ENCODE results near the gene ZFP69B.

The ZFP69B gene

GRCh38 chr1:40462956-40463590 lies 12.8 kb downstream of the ZFP69B start:
- no peak overlapping the region for H3K4me3 ChIP-seq (replicated peaks; ENCODE audit: low read depth, low read length)
- peak; percentile 11 for DNase-seq (ENCODE audit: low read depth)
- no peak for TF ChIP-seq CTCF (IDR thresholded peaks at IDR 0.05; ENCODE audit: low read length, missing control alignments)

GRCh38 chr1:40469327-40469726 lies 19.1 kb downstream of the ZFP69B start:
- no peak overlapping the region for H3K4me3 ChIP-seq (replicated peaks; ENCODE audit: low read depth, low read length)
- TF ChIP-seq CTCF (IDR thresholded peaks at IDR 0.05; ENCODE audit: low read length, missing control alignments): no peak
- no peak for DNase-seq (ENCODE audit: low read depth)

- DNase-seq (ENCODE audit: low read depth): no peak
- TF ChIP-seq CTCF (IDR thresholded peaks at IDR 0.05; ENCODE audit: low read length, missing control alignments): no peak
Observed at GRCh38 chr1:40475268-40475667, 25.0 kb downstream of the ZFP69B start.

GRCh38 chr1:40476924-40477677 lies 26.8 kb downstream of the ZFP69B start, which contains the start of gene ZFP69:
ZFP69 (plus strand) TSS chr1:40477290; CDS start chr1:40479362, 2,072 bp downstream.
- peak; percentile 69 for DNase-seq (ENCODE audit: low read depth)
- peak within 1 kb of the TSS; percentile 78 for H3K4me3 ChIP-seq (replicated peaks; ENCODE audit: low read depth, low read length)
- no peak for TF ChIP-seq CTCF (IDR thresholded peaks at IDR 0.05; ENCODE audit: low read length, missing control alignments)

More at GRCh38 chr1:40475268-40475667, 25.0 kb downstream of the ZFP69B start:
- no peak overlapping the region for H3K4me3 ChIP-seq (replicated peaks; ENCODE audit: low read depth, low read length)

- DNase-seq (ENCODE audit: low read depth): peak; percentile 19
- H3K4me3 ChIP-seq (replicated peaks; ENCODE audit: low read depth, low read length): peak overlapping the region; percentile 78
- TF ChIP-seq CTCF (IDR thresholded peaks at IDR 0.05; ENCODE audit: low read length, missing control alignments): no peak
Observed at GRCh38 chr1:40477678-40478053, 27.4 kb downstream of the ZFP69B start.

GRCh38 chr1:40478276-40478675 lies 28.0 kb downstream of the ZFP69B start:
- no peak for TF ChIP-seq CTCF (IDR thresholded peaks at IDR 0.05; ENCODE audit: low read length, missing control alignments)
- no peak for DNase-seq (ENCODE audit: low read depth)
- H3K4me3 ChIP-seq (replicated peaks; ENCODE audit: low read depth, low read length): peak overlapping the region; percentile 78
